Naive B cell (primary cell): ENCODE measurements around the gene VWDE. TPM values are rescaled to one million over a fixed set of nuclear protein-coding genes. Genes with fewer than 3 reads are reported as not detected.

Source experiments
- ATAC-seq, 2 donors: fragments of 150-1000 bp; cut with Tn5 transposase; 2 replicates each; pipeline ENCODE4 v1.10.0; 2021; ENCODE audit warnings: low read depth in 2 of 2, mild to moderate bottlenecking in 2 of 2, moderate library complexity in 2 of 2
- DNase-seq: peaks from one replicate; pipeline ENCODE4 v3.0.0; 2022
- H3K27ac Mint-ChIP-seq, 6 donors: one replicate each; pipeline ENCODE4 v1.8.0; 2020 to 2022; ENCODE audit warnings: mild to moderate bottlenecking in 6 of 6, mixed read lengths in 6 of 6, moderate library complexity in 5 of 6, inconsistent platforms in 2 of 6
- H3K27me3 Mint-ChIP-seq, 3 donors: one replicate each; pipeline ENCODE4 v1.8.0; 2021 to 2022; ENCODE audit warnings: mixed read lengths in 3 of 3, mild to moderate bottlenecking in 1 of 3
- H3K36me3 Mint-ChIP-seq, 2 donors: one replicate each; pipeline ENCODE4 v1.8.0; 2020 to 2022; ENCODE audit warnings: mixed read lengths in 2 of 2, inconsistent platforms in 1 of 2, mild to moderate bottlenecking in 1 of 2
- H3K4me1 Mint-ChIP-seq, 3 donors: one replicate each; pipeline ENCODE4 v1.8.0; 2020 to 2022; ENCODE audit warnings: mixed read lengths in 3 of 3, inconsistent platforms in 1 of 3, mild to moderate bottlenecking in 1 of 3, moderate library complexity in 1 of 3
- H3K4me3 Mint-ChIP-seq, 8 donors: one replicate each; pipeline ENCODE4 v1.8.0; 2020 to 2022; ENCODE audit warnings: mild to moderate bottlenecking in 8 of 8, mixed read lengths in 8 of 8, moderate library complexity in 8 of 8, inconsistent platforms in 2 of 8
- H3K9me3 Mint-ChIP-seq, 7 donors: one replicate each; pipeline ENCODE4 v1.8.0; 2020 to 2022; ENCODE audit warnings: mixed read lengths in 7 of 7, mild to moderate bottlenecking in 5 of 7, inconsistent platforms in 2 of 7, moderate library complexity in 1 of 7
- polyA plus RNA-seq, 6 donors: library from polyadenylated mRNA; unstranded; fragments of 300-500 nt; fragmentation: Illumina TruSeq; gene quantifications; one replicate each; pipeline ENCODE4 v1.2.3, GENCODE V29; 2021; ENCODE audit warnings: low read depth in 6 of 6

The VWDE gene
- polyA plus RNA-seq, 6 donors from 2014 or later: not detected

DNA sequence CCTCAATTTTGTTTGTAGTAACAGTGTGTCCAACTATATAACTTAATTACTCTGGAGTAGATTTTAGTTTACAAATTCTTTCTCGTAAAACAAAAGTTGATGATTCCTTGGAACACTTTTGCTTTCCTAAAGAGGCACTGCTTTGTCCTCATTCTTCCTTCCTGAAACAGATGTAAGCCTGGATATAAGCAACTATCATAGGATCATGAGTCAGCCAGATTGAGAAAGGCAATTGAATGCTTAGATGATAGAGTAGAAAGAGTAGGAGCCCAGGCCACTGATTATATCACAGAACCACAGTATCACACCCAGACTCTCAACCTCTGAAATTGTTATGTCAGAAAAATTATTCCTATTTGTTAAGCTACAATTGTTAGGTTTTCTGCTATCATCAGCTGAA is 122.6 kb downstream of the VWDE start:
- H3K9me3 Mint-ChIP-seq: peaks cover 0 to 21% (median 13%) of the 10 kb centered on the region in 7 donors
- peaks cover 6 to 14% of the 10 kb centered on the region in 2 donors for H3K36me3 Mint-ChIP-seq
- ATAC-seq: no peak
- H3K27ac Mint-ChIP-seq: no peak overlapping the region
- peaks cover 20 to 32% (median 22%) of the 10 kb centered on the region in 3 donors for H3K27me3 Mint-ChIP-seq
- DNase-seq: no peak
- H3K4me3 Mint-ChIP-seq: no peak overlapping the region
- no peaks in the 10 kb centered on the region for H3K4me1 Mint-ChIP-seq

Other genes with a start within 250 kb of the VWDE start
- gene TMEM106B, start 192.6 kb downstream of the VWDE start, polyA plus RNA-seq: 10 to 100 TPM; 12.8 to 37.1 (median 28.6) TPM
- under 1 TPM in 3 of 6 donors, not detected in 3; 0.11 to 0.48 (median 0.33) TPM for gene SCIN, start 166.9 kb upstream of the VWDE start, polyA plus RNA-seq